Measurements from ENCODE around the gene USF2.

DNA sequence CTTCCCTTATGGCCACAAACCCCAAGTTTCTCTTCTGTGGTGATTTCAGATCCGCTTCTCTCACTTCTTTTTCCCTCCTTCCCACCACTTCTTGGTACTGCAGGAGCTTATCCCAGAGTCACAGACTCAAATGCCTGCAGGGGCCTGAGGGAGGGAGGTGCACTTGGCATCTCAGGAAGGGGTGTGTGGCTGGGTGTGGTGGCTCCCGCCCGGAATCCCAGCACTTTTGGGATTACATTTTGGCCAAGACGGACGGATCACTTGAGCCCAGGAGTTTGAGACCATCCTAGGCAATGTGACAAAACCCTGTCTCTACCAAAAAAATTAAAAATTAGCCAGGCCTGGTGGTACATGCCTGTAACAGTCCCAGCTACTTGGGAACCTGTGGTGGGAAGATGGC, 5.6 kb downstream of the USF2 start:
- TF ChIP-seq, protein P1, sequence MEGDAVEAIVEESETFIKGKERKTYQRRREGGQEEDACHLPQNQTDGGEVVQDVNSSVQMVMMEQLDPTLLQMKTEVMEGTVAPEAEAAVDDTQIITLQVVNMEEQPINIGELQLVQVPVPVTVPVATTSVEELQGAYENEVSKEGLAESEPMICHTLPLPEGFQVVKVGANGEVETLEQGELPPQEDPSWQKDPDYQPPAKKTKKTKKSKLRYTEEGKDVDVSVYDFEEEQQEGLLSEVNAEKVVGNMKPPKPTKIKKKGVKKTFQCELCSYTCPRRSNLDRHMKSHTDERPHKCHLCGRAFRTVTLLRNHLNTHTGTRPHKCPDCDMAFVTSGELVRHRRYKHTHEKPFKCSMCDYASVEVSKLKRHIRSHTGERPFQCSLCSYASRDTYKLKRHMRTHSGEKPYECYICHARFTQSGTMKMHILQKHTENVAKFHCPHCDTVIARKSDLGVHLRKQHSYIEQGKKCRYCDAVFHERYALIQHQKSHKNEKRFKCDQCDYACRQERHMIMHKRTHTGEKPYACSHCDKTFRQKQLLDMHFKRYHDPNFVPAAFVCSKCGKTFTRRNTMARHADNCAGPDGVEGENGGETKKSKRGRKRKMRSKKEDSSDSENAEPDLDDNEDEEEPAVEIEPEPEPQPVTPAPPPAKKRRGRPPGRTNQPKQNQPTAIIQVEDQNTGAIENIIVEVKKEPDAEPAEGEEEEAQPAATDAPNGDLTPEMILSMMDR (IDR thresholded peaks at IDR 0.05 in 8 of 11, conservative IDR thresholded peaks at IDR 0.05 in 3 of 11), result no peak
- no peak for TF ChIP-seq POLR2AphosphoS5 (IDR thresholded peaks at IDR 0.05)
- no peak for TF ChIP-seq POLR2A (IDR thresholded peaks at IDR 0.05)
